HG03139 (cell line): ENCODE data around the gene PLOD3.
"Not testable (repeated sequence)": the region's sequence is repeated elsewhere in the genome, so short reads cannot be mapped to it uniquely, and the experiment has no call there.

Source experiments
- ATAC-seq: cut with Tn5 transposase; IDR thresholded peaks from one replicate; pipeline ENCODE4 v1.9.1; 2021; ENCODE audit not compliant: unreplicated experiment

Gene PLOD3, protein sequence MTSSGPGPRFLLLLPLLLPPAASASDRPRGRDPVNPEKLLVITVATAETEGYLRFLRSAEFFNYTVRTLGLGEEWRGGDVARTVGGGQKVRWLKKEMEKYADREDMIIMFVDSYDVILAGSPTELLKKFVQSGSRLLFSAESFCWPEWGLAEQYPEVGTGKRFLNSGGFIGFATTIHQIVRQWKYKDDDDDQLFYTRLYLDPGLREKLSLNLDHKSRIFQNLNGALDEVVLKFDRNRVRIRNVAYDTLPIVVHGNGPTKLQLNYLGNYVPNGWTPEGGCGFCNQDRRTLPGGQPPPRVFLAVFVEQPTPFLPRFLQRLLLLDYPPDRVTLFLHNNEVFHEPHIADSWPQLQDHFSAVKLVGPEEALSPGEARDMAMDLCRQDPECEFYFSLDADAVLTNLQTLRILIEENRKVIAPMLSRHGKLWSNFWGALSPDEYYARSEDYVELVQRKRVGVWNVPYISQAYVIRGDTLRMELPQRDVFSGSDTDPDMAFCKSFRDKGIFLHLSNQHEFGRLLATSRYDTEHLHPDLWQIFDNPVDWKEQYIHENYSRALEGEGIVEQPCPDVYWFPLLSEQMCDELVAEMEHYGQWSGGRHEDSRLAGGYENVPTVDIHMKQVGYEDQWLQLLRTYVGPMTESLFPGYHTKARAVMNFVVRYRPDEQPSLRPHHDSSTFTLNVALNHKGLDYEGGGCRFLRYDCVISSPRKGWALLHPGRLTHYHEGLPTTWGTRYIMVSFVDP

DNA sequence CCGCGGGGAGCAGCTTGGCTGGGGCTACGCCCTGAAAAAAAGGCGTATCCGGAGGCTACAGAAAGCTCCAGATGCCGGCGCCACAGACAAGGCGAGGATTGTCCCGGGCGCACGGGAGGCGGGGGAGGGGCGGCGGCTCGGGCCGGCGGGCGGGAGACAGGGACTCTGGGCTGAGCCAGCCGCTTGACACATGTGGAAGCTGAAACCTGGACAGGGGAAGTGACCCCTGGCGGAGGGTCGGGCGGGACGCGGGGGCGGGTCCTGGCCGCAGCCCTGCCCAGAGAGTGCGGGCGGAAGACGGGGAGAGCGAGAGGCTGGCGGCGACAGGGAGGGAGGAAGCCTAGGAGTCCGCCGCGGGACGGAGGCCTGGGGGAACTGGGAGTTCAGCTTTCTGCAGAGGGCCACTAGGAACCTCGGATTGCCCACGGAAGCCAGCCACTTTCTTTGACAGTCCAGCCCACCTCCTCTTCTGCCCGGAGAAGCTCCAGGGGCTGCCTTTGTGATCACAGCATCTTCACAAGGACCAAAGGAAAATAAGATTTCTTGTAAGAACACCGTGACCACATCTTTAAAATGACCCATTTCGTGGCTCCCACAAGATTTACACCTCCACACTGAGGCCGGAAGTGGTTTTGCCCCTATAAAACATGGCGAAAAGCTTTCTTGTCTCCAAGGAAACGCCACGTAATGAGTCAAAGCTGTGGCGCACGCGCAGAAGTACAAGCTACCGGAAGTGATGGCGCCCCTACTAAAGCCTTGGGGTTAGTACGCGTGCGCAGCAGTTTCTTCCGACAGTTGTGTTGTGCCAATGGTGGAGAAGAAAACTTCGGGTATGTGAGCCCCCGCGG is at the start of gene PLOD3, which contains the start of gene ZNHIT1:
TSS of gene PLOD3 (minus strand) at position 194 of the 848 bp plus-strand sequence. CDS start 307 bp downstream, outside the sequence.
TSS of gene ZNHIT1 (plus strand) at position 778 of the 848 bp plus-strand sequence. CDS start at position 809, 31 bp downstream.
- ATAC-seq, result peak; percentile 51

DNA sequence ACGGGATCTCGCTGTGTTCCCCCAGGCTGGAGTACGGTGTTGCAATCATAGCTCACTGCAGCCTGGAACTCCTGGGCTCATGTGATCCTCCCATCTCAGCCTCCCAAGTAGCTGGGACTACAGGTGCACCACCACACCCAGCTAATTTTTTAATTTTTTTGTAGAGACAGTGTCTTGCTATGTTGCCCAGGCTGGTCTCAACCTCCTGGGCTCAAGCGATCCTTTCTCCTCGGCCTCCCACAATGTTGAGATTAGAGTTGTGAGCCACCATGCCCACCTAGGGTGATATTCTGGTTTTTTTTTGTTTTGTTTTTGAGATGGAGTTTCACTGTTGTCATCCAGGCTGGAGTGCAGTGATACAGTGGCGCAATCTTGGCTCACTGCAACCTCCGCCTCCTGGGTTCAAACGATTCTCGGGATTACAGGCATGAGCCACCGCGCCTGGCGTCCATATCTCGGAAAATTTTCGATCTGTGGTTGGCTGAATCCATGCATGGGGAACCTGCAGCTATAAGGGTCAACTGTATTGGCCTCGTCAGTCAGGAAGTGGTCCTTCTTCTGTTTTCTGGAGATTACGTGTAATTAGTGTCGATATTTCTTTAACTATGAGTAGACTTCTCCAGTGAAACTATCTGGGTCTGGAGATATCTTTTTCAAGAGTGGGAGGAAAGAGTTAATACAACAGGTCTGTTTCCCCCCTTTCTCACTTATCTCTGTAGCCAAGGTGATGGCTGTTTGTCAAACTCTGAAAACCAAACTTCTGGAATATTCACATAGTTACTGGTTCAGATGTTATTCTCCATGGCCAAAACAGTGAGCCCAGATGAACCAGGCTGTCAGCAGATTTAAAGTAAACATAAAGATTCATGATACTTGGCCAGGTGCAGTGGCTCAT is 48.5 kb upstream of the PLOD3 start:
- ATAC-seq, result no peak

DNA sequence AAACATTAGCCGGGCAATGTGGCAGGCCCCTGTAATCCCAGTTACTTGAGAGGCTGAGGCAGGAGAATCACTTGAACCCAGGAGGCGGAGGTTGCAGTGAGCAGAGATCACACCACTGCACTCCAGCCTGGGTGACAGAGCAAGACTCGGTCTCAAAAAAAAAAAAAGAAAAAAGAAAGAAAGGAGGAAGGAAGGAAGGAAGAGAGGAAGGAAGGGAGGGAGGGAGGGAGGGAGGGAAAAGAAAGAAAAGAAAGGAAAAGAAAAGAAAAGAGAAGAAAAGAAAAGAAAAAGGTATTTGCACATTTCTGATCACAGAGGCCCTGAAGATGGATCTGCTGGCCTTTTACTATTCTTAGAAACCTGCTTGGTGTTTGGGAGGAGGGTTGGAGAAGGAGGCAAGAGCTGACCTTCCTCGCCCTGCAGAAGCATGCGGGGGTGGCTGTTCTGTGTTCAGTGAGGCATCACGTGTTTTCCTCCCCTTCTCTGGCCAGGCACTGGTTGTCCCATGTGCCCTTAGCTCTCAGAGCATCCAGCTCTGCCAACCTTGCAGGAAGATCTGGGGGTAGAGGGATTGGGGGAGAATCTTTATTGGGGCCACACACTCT is 46.8 kb upstream of the PLOD3 start:
- not testable (repeated sequence) for ATAC-seq

DNA sequence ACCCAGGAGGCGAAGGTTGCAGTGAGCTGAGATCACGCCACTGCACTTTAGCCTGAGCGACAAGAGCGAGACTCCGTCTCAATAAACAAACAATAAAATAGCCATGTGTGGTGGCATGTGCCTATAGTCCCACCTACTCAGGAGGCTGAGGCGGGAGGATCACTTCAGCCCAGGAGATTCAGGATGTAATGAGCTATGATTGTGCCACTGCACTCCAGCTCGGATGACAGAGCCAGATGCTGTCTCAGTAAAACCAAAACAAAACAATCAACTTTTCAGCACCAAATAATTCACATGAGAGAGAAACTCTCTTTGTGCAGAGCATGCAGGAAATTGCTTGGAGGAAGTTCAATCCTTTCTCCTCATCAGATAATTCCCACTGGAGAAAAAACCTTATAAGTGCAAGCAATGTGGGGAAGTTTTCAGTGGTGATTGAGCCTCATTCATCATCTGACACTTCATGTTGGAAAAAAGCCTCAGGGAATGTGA is 40.9 kb upstream of the PLOD3 start:
- no peak for ATAC-seq

DNA sequence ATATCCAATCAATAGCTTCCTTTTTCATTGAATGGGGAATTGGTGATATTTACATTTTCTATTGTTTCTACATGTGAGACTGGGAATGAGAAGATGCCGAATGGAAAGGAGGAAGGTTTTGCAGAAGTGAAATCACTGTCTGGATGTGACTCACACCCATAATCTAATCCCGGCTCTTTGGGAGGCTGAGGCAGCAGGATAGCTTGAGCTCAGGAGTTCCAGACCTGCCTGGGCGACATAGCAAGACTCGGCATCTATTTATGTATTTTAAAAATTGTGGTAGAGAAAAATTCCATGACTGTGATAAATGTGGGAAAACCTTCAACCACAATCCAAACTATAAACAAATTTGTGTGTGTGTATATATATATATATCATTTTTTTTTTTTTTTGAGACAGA is 38.4 kb upstream of the PLOD3 start:
- ATAC-seq, result no peak

DNA sequence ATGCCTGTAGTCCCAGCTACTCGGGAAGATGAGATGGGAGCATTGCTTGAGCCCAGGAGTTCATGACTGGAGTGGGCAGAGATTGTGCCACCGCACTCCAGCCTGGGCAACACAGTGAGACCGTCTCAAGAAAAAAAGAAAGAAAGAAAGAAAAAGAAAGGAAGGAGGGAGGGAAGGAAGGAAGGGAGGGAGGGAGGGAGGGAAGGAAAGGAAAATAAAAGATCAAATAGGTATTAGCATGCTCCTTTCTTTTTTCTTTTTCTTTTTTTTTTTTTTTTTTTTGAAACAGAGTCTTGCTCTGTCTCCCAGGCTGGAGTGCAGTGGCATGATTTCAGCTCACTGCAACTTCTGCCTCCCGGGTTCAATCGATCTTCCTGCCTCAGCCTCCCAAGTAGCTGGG is 35.8 kb upstream of the PLOD3 start:
- not testable (repeated sequence) for ATAC-seq

DNA sequence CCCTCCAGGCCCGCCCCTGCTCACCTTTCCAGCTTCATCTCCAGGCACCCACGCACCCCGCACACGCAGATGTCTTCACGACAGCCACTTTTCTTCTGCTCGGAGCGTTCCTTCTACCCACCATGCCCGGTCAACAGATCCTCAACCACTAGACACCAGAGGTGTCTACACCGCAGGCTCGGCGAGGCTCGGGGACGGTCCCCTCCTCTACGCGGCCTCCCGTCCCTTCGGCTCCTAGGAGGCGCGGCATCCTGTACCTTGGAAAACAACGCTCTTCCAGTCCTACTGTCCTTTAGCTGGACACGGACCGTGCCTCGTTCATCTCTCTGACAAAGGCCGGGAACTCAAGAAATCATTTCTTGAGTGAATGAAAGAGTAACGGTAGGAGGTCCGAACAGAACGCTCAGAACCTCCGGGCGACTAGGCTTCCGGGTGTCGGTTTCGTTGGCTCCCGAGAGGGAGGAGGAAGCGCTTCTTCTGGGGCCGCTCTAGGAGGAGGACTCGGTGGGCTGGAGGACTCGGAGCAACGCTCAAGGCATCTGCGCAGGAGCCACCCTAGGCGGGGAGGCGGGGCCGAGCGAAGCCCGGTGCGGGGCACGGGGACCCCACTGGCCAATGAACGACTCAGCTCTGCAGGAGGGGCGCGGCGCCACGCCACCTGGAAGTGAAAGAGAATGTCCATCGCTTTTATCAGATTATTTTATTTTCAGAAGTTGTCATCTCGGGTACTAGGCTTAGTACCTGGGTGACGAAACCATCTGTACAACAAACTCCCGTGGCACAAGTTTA is 34.7 kb upstream of the PLOD3 start:
- ATAC-seq, result peak; percentile 99

DNA sequence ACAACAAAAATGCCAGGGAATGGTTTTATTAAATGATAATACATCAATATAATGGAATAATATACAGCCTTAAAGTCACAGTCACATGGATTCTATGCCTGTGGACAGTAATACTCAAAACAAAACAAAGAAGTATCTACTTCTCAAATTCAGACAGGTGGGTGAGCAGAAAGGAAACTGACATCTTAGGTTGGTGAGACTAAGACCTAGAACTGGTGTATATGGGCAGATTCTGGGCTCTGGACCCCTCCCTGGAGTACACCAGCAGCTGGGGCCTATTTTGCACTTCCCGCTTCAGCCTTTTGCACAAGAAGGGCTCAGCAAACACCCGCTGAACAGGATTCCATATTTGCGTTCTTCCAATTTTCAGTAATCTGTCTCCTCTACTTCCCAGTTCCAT is 32.9 kb upstream of the PLOD3 start:
- no peak for ATAC-seq

DNA sequence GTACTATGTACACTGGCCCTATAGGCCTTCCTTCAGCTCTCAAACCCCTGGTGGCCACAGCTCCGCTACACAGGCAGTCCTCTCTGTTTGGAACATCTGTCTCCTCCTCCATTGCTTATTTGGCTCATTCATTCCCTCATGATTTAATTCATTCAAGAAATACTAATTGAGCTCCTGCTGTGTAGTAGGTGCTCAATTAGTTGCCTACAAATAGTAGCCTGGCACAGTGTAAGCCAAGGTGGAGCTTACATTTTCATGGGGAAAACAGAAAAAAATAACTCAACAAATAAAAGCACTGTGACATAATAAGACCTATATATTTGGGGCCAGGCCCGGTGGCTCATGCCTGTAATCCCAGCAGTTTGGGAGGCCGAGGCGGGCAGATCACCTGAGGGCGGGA is 30.9 kb upstream of the PLOD3 start:
- ATAC-seq, result no peak

DNA sequence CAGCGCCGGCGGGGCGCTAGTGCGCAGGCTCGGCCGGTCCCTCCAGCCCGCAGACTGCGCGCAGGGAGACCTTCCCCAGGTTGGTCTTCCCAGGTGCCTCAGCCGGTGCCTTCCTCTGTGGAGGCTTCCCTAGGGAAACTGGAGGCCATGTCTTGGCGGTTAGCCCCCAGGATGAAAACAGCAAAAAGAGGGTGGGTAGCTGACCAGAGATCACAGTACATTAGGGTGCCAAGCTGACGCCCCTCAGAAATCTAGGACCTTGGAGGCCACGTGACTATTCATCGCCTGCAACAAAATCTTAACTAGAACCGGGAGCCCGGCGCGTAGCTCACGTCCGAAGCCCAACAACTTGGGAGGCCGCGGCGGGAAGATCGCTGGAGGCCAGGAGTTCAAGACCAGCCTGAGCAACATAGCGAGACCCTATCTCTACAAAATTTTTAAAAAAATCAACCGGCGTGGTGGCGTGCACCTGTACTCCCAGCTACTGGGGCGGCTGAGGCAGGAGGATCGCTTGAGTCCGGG is 27.8 kb upstream of the PLOD3 start:
- no peak for ATAC-seq

DNA sequence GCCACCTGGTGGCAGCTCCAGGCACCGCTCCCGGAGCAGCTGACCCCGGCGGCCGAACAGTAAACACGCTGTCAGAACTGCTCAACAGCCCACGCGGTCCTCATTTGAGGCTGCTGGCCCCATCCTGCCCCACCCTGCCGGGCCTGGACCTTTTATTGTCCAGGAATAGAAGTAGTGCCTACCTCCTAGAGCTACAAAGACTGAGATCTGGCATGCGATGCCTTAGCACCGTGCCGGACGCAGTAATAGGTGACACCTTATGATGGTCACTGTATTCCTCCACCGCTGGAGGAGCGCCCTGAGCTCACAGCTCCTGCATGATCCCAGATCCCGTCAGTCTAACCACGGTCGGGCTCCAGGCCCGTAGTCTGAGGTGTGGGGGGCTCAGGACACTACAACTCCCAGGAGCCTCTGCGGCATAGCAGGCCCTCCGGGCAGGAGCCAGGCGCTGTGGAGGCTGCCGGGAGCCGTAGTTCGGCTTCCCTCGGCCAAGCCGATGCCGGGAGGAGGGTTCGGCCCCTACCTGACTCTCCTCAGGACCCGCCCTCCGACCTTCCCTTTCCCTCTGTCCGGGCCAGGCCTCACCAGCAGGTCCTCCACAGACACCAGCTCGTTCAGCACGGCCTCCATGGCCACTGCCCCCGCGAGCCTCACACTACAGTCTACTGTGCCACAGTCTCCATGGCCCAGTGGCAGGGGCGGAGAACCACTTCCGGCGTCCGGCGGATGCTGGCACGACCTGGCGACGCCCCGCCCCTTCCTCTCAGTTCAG is 27.2 kb upstream of the PLOD3 start, which contains the start of gene FIS1:
TSS of gene FIS1 (minus strand) at position 707 of the 772 bp plus-strand sequence. CDS start at position 630, 77 bp downstream.
- ATAC-seq, result peak; percentile 84

DNA sequence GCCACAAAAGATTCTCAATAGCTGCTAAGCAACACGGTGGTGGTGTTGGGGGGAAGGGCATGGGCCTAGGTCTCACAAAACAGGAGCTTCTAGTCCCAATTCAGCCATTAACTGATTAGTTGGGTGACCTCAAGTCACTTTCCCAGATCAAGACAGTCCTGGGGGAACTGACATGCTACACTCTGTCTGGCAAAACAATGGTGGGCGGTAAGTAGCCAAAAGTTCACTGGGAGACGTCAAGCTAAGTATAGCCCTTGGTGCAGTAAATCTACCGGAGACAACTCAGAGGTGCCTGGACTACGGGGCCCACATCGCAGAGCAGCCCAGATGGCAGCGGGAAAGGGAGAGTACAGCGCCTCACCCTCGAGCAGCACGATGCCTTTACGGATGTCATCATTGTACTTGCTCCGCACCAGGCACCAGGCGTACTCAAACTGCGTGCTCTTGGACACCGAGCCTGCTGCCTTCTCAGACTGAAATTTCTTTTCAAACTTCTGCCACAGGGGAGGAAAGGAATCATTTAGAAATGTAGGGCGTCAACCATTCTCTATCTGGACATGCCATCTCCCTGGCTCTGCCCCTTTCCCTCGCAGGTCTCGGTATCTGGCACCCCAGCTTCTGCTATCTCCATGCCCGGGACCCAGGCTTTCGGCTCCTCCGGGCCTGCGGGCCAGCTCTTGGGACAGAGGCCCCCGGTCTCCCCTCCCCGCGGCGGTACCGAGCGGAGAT is 26.4 kb upstream of the PLOD3 start:
- ATAC-seq, result no peak

DNA sequence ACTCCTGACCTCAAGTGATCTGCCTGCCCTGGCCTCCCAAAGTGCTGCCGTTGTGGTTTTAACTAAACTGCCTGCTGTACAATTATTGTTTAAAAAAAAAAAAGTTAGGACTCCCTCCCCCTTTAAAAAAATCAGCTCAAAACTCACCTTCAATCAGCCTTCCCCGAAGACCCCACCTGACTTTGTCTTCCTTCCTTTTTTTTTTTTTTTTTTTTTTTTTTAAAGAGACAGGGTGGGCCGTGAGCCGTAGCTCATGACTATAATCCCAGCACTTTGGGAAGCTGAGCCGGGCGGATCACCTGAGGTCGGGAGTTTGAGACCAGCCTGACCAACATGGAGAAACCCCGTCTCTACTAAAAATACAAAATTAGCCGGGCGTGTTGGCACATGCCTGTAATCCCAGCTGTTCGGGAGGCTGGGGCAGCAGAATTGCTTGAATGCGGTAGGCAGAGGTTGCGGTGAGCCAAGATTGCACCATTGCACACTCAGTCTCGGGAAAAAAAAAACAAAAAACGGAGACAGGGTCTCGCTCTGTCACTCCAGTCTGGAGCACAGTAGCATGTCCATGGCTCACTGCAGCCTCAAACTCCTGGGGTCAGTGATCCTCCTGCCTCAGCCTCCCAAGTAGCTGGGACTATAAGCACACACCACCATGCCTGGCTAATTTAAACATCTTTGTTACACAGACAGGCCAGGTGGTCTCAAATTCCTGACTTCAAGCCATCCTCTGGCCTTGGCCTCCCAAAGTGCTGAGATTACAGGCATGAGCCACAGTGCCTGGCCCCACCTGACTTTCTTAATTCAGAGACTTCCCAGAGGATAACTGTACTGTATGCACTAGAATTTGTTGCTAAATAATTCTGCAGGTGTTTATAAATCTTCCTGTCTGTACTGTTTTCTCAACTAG is 24.3 kb upstream of the PLOD3 start:
- ATAC-seq, result no peak

DNA sequence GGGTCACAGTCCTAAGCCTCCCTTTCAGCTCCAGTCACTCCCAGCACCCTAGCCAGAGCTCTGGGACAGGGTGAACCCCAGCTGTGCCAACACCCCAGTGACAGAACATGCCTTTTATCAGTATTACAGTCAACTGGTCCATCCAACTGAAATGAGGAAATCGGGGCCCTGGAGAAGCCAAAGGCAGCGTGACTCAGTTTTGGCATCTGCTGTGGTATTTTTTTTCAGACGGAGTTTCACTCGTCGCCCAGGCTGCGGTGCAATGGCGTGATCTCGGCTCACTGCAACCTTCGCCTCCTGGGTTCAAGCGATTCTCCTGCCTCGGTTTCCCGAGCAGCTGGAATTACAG is 23.6 kb upstream of the PLOD3 start:
- no peak for ATAC-seq

DNA sequence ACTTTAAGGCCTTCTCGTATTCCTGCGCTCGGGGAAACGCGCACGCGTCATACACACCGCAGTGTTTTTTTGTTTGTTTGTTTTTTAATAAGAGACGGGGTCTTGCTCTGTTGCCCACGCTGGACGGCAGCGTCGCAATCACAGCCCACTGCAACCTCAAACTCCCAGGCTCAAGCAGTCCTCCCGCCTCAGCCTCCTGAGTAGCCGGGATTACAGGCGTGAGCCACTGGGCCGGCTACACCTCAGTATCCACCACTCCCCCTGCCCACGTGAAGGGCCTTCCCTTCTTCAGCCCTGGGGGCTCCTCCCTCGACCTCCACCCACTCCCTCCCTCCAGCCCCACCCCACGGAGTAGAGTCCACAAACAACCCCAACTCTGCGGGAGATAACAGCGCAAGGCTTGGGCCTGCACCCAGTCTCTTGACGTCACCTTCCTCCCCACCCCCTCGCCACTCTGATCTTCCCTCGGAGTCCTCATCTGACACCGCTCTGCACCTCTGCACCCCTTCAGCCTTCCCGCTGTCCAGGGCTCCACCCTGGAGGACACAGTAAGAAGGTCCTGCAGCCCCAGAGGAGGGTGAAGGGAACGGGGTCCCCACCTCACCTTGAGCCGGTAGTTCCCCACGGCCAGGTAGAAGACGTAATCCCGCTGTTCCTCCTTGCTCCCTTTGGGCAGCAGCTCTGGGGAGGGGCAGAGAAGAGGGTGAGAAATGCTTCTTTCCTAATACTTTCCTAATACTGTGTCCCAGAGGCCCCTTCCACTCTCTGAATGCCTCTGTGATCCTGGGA is 23.0 kb upstream of the PLOD3 start:
- no peak for ATAC-seq

DNA sequence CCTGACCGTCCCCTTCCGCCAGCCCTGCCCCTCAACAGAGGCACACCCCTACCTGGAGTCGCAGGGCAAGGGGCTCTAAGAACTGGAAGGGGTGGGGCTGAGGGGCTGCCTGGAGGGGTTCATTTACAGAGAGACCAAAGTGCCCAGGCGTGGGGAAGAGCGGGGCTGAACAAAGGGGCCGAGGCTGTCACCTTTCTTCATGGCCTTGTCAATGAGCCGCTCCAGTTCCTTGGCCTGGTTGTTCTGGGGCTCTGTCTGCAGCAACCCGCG is 22.5 kb upstream of the PLOD3 start:
- ATAC-seq, result no peak
